Esophagus mucosa (tissue), 1 donor: ENCODE data around the gene EI24. TPM values are rescaled to one million over a fixed set of nuclear protein-coding genes. Genes with fewer than 3 reads are reported as not detected.

Source experiments
- ATAC-seq: fragments of 200-7000 bp; cut with Tn5 transposase; one replicate; pipeline ENCODE4 v1.9.1; 2020
- total RNA-seq: library from RNA; stranded (reverse); gene quantifications from one replicate; pipeline ENCODE4 v1.2.4, GENCODE V29; 2023
- donor health status: DM: yes; HTN: yes; CAD: no.

Gene EI24
- total RNA-seq, 1 donor from 2014 or later: 77.2 TPM

DNA sequence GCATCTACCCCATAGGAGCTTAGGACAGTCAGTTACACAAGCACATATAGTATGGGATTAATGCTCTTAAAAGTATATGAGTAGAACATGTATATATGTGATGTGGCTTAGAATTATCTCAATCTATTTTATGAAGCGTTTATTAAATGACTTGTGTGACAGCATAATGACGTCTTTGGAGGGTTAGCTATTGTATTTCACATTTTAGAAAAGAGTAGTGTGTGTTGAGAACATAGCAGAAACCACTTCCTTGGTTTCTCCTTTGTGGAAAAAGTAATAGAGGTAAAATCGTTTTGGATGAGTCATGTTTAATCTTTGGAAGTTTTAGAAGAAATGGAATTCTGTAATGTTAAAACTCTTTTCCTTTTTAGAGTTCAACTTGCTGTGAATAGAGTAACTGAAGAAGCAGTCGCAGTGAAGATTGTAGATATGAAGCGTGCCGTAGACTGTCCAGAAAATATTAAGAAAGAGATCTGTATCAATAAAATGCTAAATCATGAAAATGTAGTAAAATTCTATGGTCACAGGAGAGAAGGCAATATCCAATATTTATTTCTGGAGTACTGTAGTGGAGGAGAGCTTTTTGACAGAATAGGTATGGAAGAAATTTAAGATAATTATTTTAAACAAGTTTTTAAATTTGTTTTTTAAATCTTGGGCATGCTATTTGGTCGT, 58.1 kb downstream of the EI24 start:
- ATAC-seq: no peak

Other genes with a start within 250 kb of the EI24 start
- 4.5 TPM for gene FEZ1, start 73.2 kb upstream of the EI24 start, total RNA-seq
- 73.6 TPM for gene STT3A, start 23.4 kb downstream of the EI24 start, total RNA-seq
- 14.7 TPM for gene CHEK1, start 55.7 kb downstream of the EI24 start, total RNA-seq
- not detected for gene ACRV1, start 111.4 kb downstream of the EI24 start, total RNA-seq
- not detected for gene PATE1, start 176.8 kb downstream of the EI24 start, total RNA-seq
- gene PATE2, start 209.4 kb downstream of the EI24 start, total RNA-seq: not detected
- not detected for gene PATE3, start 218.7 kb downstream of the EI24 start, total RNA-seq